ENCODE data around the gene TTC13. TPM values are rescaled to one million over a fixed set of nuclear protein-coding genes. Genes with fewer than 3 reads are reported as not detected.

Gene TTC13
- total RNA-seq, 2 experiments from 2014 or later: 30.8 to 39.2 TPM

GRCh38 chr1:230979952-230980351 is 1.3 kb upstream of the TTC13 start:
- H3K27me3 Mint-ChIP-seq: no peaks in the 10 kb centered on the region
- no peaks in the 10 kb centered on the region for H3K9me3 Mint-ChIP-seq (ENCODE audit: low read depth)
- peak overlapping the region; percentile 88 for H3K27ac Mint-ChIP-seq
- peaks cover 20% of the 10 kb centered on the region for H3K36me3 Mint-ChIP-seq
- DNase-seq (no peak), ATAC-seq (no peak)
- CTCF ChIA-PET: interaction anchor here (1.3 to 2.7 kb wide), 5 partner anchors 8 to 76 kb away, joined by 3 to 12 read pairs (median 7); partner anchors contain the start of gene FAM89A
- H3K4me1 Mint-ChIP-seq: peaks cover 24% of the 10 kb centered on the region
- H3K4me3 Mint-ChIP-seq: peak overlapping the region; percentile 99

GRCh38 chr1:230979389-230979716 is 692 bp upstream of the TTC13 start:
- H3K36me3 Mint-ChIP-seq: peaks cover 23% of the 10 kb centered on the region
- peaks cover 27% of the 10 kb centered on the region for H3K4me1 Mint-ChIP-seq
- no peaks in the 10 kb centered on the region for H3K9me3 Mint-ChIP-seq (ENCODE audit: low read depth)
- ATAC-seq (no peak), DNase-seq (no peak)
- peak overlapping the region; percentile 88 for H3K27ac Mint-ChIP-seq
- H3K4me3 Mint-ChIP-seq: peak overlapping the region; percentile 99
- no peaks in the 10 kb centered on the region for H3K27me3 Mint-ChIP-seq
- CTCF ChIA-PET: interaction anchor here (1.0 to 2.7 kb wide), 10 partner anchors 9 to 86 kb away, joined by 3 to 14 read pairs (median 4); partner anchors contain the start of gene FAM89A

GRCh38 chr1:230977761-230978490 is 735 bp downstream of the TTC13 start:
- peaks cover 24% of the 10 kb centered on the region for H3K36me3 Mint-ChIP-seq
- H3K27ac Mint-ChIP-seq: peak overlapping the region; percentile 96
- H3K4me1 Mint-ChIP-seq: peaks cover 39% of the 10 kb centered on the region
- peak; percentile 8 for ATAC-seq
- no peaks in the 10 kb centered on the region for H3K9me3 Mint-ChIP-seq (ENCODE audit: low read depth)
- H3K4me3 Mint-ChIP-seq: peak overlapping the region; percentile 89
- H3K27me3 Mint-ChIP-seq: no peaks in the 10 kb centered on the region
- DNase-seq: peak; percentile 50
- CTCF ChIA-PET: interaction anchor here (0.7 to 2.7 kb wide), 9 partner anchors 8 to 85 kb away, joined by 3 to 14 read pairs (median 5); partner anchors contain the start of gene FAM89A

GRCh38 chr1:230976825-230977747 is 1.6 kb downstream of the TTC13 start:
- no peak for ATAC-seq
- DNase-seq: peak; percentile 65
- Mint-ChIP-seq H3K36me3 (peaks cover 24% of the 10 kb centered on the region), H3K4me1 (peaks cover 47% of the 10 kb centered on the region), H3K27ac (peak overlapping the region; percentile 96), H3K4me3 (peak overlapping the region; percentile 89), H3K9me3 (ENCODE audit: low read depth) (no peaks in the 10 kb centered on the region), H3K27me3 (no peaks in the 10 kb centered on the region)
- CTCF ChIA-PET: interaction anchor here (0.7 to 2.4 kb wide), 2 partner anchors 20 to 60 kb away, joined by 3 to 14 read pairs; no protein-coding TSS in a partner anchor

GRCh38 chr1:230976360-230976759 is 2.3 kb downstream of the TTC13 start:
- CTCF ChIA-PET: interaction anchor here (0.7 kb wide), 1 partner anchor 20 kb away, joined by 3 read pairs; no protein-coding TSS in a partner anchor
- DNase-seq: no peak
- no peak for ATAC-seq
- peaks cover 54% of the 10 kb centered on the region for H3K4me1 Mint-ChIP-seq
- H3K9me3 Mint-ChIP-seq (ENCODE audit: low read depth): no peaks in the 10 kb centered on the region
- H3K36me3 Mint-ChIP-seq: peaks cover 24% of the 10 kb centered on the region
- peak overlapping the region; percentile 20 for H3K4me3 Mint-ChIP-seq
- peak overlapping the region; percentile 96 for H3K27ac Mint-ChIP-seq
- no peaks in the 10 kb centered on the region for H3K27me3 Mint-ChIP-seq

- ATAC-seq (no peak), DNase-seq (no peak)
- peaks cover 25% of the 10 kb centered on the region for H3K36me3 Mint-ChIP-seq
- H3K27ac Mint-ChIP-seq: peak overlapping the region; percentile 20
- no peaks in the 10 kb centered on the region for H3K9me3 Mint-ChIP-seq (ENCODE audit: low read depth)
- no peak overlapping the region for H3K4me3 Mint-ChIP-seq
- no peaks in the 10 kb centered on the region for H3K27me3 Mint-ChIP-seq
- CTCF ChIA-PET: interaction anchor here (1.0 kb wide), 1 partner anchor 58 kb away, joined by 3 read pairs; no protein-coding TSS in a partner anchor
- H3K4me1 Mint-ChIP-seq: peaks cover 54% of the 10 kb centered on the region
These were observed 3.0 kb downstream of the TTC13 start for GRCh38 chr1:230975636-230976035.

- Mint-ChIP-seq H3K9me3 (ENCODE audit: low read depth) (no peaks in the 10 kb centered on the region), H3K36me3 (peaks cover 31% of the 10 kb centered on the region), H3K27me3 (no peaks in the 10 kb centered on the region), H3K4me1 (peaks cover 57% of the 10 kb centered on the region), H3K4me3 (peak overlapping the region; percentile 52), H3K27ac (peak overlapping the region; percentile 89)
- peak; percentile 74 for ATAC-seq
- CTCF ChIA-PET: interaction anchor here (1.0 to 1.3 kb wide), 2 partner anchors 54 to 331 kb away, joined by 3 read pairs; no protein-coding TSS in a partner anchor
- DNase-seq: peak; percentile 86
These were observed 5.8 kb downstream of the TTC13 start for GRCh38 chr1:230972855-230973271.

GRCh38 chr1:230971771-230972170 is 6.9 kb downstream of the TTC13 start:
- no peak for ATAC-seq
- Mint-ChIP-seq H3K4me1 (peaks cover 49% of the 10 kb centered on the region), H3K27ac (peak overlapping the region; percentile 3), H3K9me3 (ENCODE audit: low read depth) (no peaks in the 10 kb centered on the region), H3K36me3 (peaks cover 26% of the 10 kb centered on the region), H3K4me3 (no peak overlapping the region), H3K27me3 (no peaks in the 10 kb centered on the region)
- no peak for DNase-seq
- CTCF ChIA-PET: interaction anchor here (1.1 to 1.5 kb wide), 2 partner anchors 14 to 24 kb away, joined by 3 to 4 read pairs; no protein-coding TSS in a partner anchor

GRCh38 chr1:230970432-230970831 is 8.2 kb downstream of the TTC13 start:
- ATAC-seq: no peak
- H3K36me3 Mint-ChIP-seq: peaks cover 14% of the 10 kb centered on the region
- no peaks in the 10 kb centered on the region for H3K27me3 Mint-ChIP-seq
- no peak for DNase-seq
- H3K9me3 Mint-ChIP-seq (ENCODE audit: low read depth): no peaks in the 10 kb centered on the region
- no peak overlapping the region for H3K4me3 Mint-ChIP-seq
- H3K27ac Mint-ChIP-seq: no peak overlapping the region
- peaks cover 37% of the 10 kb centered on the region for H3K4me1 Mint-ChIP-seq
- CTCF ChIA-PET: interaction anchor here (1.5 kb wide), 1 partner anchor 9 kb away, joined by 8 read pairs; the partner anchor contains the start of genes ARV1 and TTC13

GRCh38 chr1:230966358-230966873 is 12.2 kb downstream of the TTC13 start:
- CTCF ChIA-PET: interaction anchor here (1.2 kb wide), 1 partner anchor 13 kb away, joined by 3 read pairs; the partner anchor contains the start of gene ARV1
- no peak for ATAC-seq
- Mint-ChIP-seq H3K9me3 (ENCODE audit: low read depth) (no peaks in the 10 kb centered on the region), H3K4me1 (peaks cover 9% of the 10 kb centered on the region), H3K27me3 (no peaks in the 10 kb centered on the region), H3K27ac (no peak overlapping the region), H3K36me3 (peaks cover 21% of the 10 kb centered on the region), H3K4me3 (no peak overlapping the region)
- DNase-seq: no peak

- ATAC-seq (no peak), DNase-seq (no peak)
- H3K36me3 Mint-ChIP-seq: peaks cover 28% of the 10 kb centered on the region
- H3K4me1 Mint-ChIP-seq: peaks cover 9% of the 10 kb centered on the region
- H3K9me3 Mint-ChIP-seq (ENCODE audit: low read depth): no peaks in the 10 kb centered on the region
- CTCF ChIA-PET: interaction anchor here (1.2 kb wide), 1 partner anchor 14 kb away, joined by 3 read pairs; the partner anchor contains the start of gene ARV1
- no peak overlapping the region for H3K4me3 Mint-ChIP-seq
- no peak overlapping the region for H3K27ac Mint-ChIP-seq
- no peaks in the 10 kb centered on the region for H3K27me3 Mint-ChIP-seq
These were observed 13.1 kb downstream of the TTC13 start for GRCh38 chr1:230965535-230965934.

- CTCF ChIA-PET: no interaction called here
- ATAC-seq: no peak
These were observed 13.8 kb downstream of the TTC13 start for GRCh38 chr1:230964896-230965295.

More at GRCh38 chr1:230964896-230965295, 13.8 kb downstream of the TTC13 start:
- no peaks in the 10 kb centered on the region for H3K9me3 Mint-ChIP-seq (ENCODE audit: low read depth)
- DNase-seq: no peak
- no peak overlapping the region for H3K4me3 Mint-ChIP-seq
- H3K27ac Mint-ChIP-seq: no peak overlapping the region
- H3K36me3 Mint-ChIP-seq: peaks cover 31% of the 10 kb centered on the region
- H3K27me3 Mint-ChIP-seq: no peaks in the 10 kb centered on the region
- H3K4me1 Mint-ChIP-seq: peaks cover 6% of the 10 kb centered on the region
